Trophoblast cell (in vitro differentiated cells and primary cell): Measurements from ENCODE around the gene KCNH8.
A peak's percentile ranks its signal among the peaks of the same experiment; 100 is the strongest.

Experiments used
- DNase-seq, 2 donors: peaks; one replicate each; pipeline ENCODE4 v3.0.0-alpha.2; 2016
- H2AFZ ChIP-seq: 2 replicates; pipeline ENCODE4 v1.6.1; 2013; ENCODE audit warnings: low read length, moderate library complexity, mild to moderate bottlenecking; ENCODE audit not compliant: insufficient read depth, poor library complexity
- H2AK5ac ChIP-seq: 2 replicates; pipeline ENCODE4 v1.6.1; 2013; ENCODE audit warnings: mild to moderate bottlenecking, low read length
- H2BK120ac ChIP-seq: 2 replicates; pipeline ENCODE4 v1.6.1; 2013; ENCODE audit warnings: low read length, mild to moderate bottlenecking, moderate library complexity; ENCODE audit not compliant: insufficient read depth, poor library complexity
- H2BK12ac ChIP-seq: 2 replicates; pipeline ENCODE4 v1.6.1; 2013; ENCODE audit warnings: mild to moderate bottlenecking, low read length, moderate library complexity
- H2BK5ac ChIP-seq: 2 replicates; pipeline ENCODE4 v1.6.1; 2013; ENCODE audit warnings: low read length, low read depth, moderate library complexity, mild to moderate bottlenecking; ENCODE audit not compliant: poor library complexity
- H3K14ac ChIP-seq: 2 replicates; pipeline ENCODE4 v1.6.1; 2013; ENCODE audit warnings: mild to moderate bottlenecking, low read length
- H3K18ac ChIP-seq: 2 replicates; pipeline ENCODE4 v1.6.1; 2013; ENCODE audit warnings: mild to moderate bottlenecking, low read length
- H3K23ac ChIP-seq: 2 replicates; pipeline ENCODE4 v1.6.1; 2013; ENCODE audit warnings: low read length
- H3K27ac ChIP-seq: 2 replicates; pipeline ENCODE4 v1.5.1; 2013; ENCODE audit warnings: low read depth, mild to moderate bottlenecking, inconsistent platforms, low read length, moderate library complexity
- H3K27me3 ChIP-seq: 2 replicates; pipeline ENCODE4 v1.6.1; 2013; ENCODE audit warnings: inconsistent platforms, mild to moderate bottlenecking, low read length, moderate library complexity; ENCODE audit not compliant: insufficient read depth
- H3K36me3 ChIP-seq, 2 experiments: 1 replicate in 1 of 2; 2 replicates in 1 of 2; pipeline ENCODE4 v1.6.1; 2013; ENCODE audit warnings: low read length in 2 of 2, mild to moderate bottlenecking in 2 of 2, moderate library complexity in 1 of 2; ENCODE audit not compliant: insufficient read depth in 2 of 2, control insufficient read depth in 1 of 2
- H3K4ac ChIP-seq: 2 replicates; pipeline ENCODE4 v1.6.1; 2013; ENCODE audit warnings: low read depth, mild to moderate bottlenecking, low read length, moderate library complexity
- H3K4me1 ChIP-seq, 2 experiments: 1 replicate in 1 of 2; 2 replicates in 1 of 2; pipeline ENCODE4 v1.6.1; 2013; ENCODE audit warnings: low read length in 2 of 2, mild to moderate bottlenecking in 2 of 2, moderate library complexity in 1 of 2; ENCODE audit not compliant: insufficient read depth in 2 of 2, control insufficient read depth in 1 of 2
- H3K4me2 ChIP-seq: 2 replicates; pipeline ENCODE4 v1.6.1; 2013; ENCODE audit warnings: inconsistent platforms, mild to moderate bottlenecking, low read length, moderate library complexity
- H3K4me3 ChIP-seq: 2 replicates; pipeline ENCODE4 v1.5.1; 2013; ENCODE audit warnings: mild to moderate bottlenecking, low read depth, low read length, inconsistent platforms
- H3K79me1 ChIP-seq: one replicate; pipeline ENCODE4 v1.6.1; 2013; ENCODE audit warnings: low read length
- H3K79me2 ChIP-seq: 2 replicates; pipeline ENCODE4 v1.6.1; 2013; ENCODE audit warnings: low read length, mild to moderate bottlenecking; ENCODE audit not compliant: control insufficient read depth, insufficient read depth, poor library complexity
- H3K9ac ChIP-seq: 2 replicates; pipeline ENCODE4 v1.6.1; 2013; ENCODE audit warnings: mild to moderate bottlenecking, low read length
- H3K9me3 ChIP-seq: 2 replicates; pipeline ENCODE4 v1.6.1; 2013; ENCODE audit warnings: low read depth, mild to moderate bottlenecking, control low read depth, inconsistent platforms, low read length; ENCODE audit not compliant: insufficient read depth
- H4K12ac ChIP-seq: 2 replicates; pipeline ENCODE4 v1.6.1; 2013; ENCODE audit warnings: low read depth, mild to moderate bottlenecking, low read length, moderate library complexity
- H4K8ac ChIP-seq: 2 replicates; pipeline ENCODE4 v1.6.1; 2013; ENCODE audit warnings: low read depth, mild to moderate bottlenecking, low read length, moderate library complexity
- H4K91ac ChIP-seq: one replicate; pipeline ENCODE4 v1.6.1; 2013; ENCODE audit warnings: low read depth, mild to moderate bottlenecking, low read length, moderate library complexity
- WGBS: extraction: QIAGEN DNeasy Blood & Tissue Kit; methylation state at CpG from one replicate; pipeline ENCODE4 v1.1.7; 2013; ENCODE audit warnings: missing lambda C conversion rate; ENCODE audit not compliant: insufficient read length, insufficient coverage; ENCODE audit errors: extremely low coverage; 5-methylcytosine and 5-hydroxymethylcytosine counted together

Gene KCNH8

GRCh38 chr3:19526071-19526470 is 377.8 kb downstream of the KCNH8 start:
- Histone ChIP-seq H2AFZ (no peak overlapping the region), H3K9ac (no peak overlapping the region), H3K4me2 (no peak overlapping the region), H3K18ac (no peak overlapping the region), H2BK5ac (no peak overlapping the region), H3K14ac (no peak overlapping the region), H3K79me2 (no peaks in the 10 kb centered on the region), H3K23ac (no peak overlapping the region), H4K91ac (no peak overlapping the region), H3K36me3 (no peaks in the 10 kb centered on the region), H2BK12ac (no peak overlapping the region), H3K27me3 (no peaks in the 10 kb centered on the region), H3K4ac (no peak overlapping the region), H3K9me3 (no peaks in the 10 kb centered on the region), H2AK5ac (no peak overlapping the region), H3K79me1 (no peaks in the 10 kb centered on the region), H4K8ac (no peak overlapping the region), H3K27ac (no peak overlapping the region), H4K12ac (no peak overlapping the region), H3K4me3 (no peak overlapping the region), H3K4me1 (no peaks in the 10 kb centered on the region), H2BK120ac (no peak overlapping the region)
- WGBS = no CpG with 5 or more reads among the region's 3 CpGs
- DNase-seq = peak in 1 of 2 donors; percentile 62

DNA sequence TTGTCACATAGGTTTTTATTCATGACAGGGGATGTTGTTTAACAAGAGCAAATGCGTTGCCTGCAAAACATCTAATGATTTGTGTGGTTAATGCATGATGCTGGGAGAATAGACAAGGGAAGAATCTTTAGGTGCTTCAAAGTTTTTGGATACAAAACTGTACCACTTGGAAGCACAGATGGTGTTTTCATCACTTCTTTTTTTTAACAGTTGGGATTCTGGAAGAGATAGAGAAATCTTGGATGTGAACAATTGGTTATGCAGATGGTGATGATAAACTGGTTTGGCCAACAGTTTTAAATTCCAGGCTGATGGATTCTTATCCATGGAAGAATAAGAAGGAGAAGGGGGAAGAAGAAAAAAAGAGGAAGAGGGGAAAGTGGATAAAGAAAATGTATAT is 379.4 kb downstream of the KCNH8 start:
- Histone ChIP-seq H3K18ac (no peak overlapping the region), H3K27ac (no peak overlapping the region), H3K4me1 (no peaks in the 10 kb centered on the region), H2BK12ac (no peak overlapping the region), H3K9ac (no peak overlapping the region), H2BK5ac (no peak overlapping the region), H3K23ac (no peak overlapping the region), H4K91ac (no peak overlapping the region), H3K4me2 (no peak overlapping the region), H3K79me2 (no peaks in the 10 kb centered on the region), H3K27me3 (no peaks in the 10 kb centered on the region), H4K8ac (no peak overlapping the region), H3K14ac (no peak overlapping the region), H4K12ac (no peak overlapping the region), H3K4me3 (no peak overlapping the region), H2AK5ac (no peak overlapping the region), H3K4ac (no peak overlapping the region), H3K79me1 (no peaks in the 10 kb centered on the region), H3K36me3 (no peaks in the 10 kb centered on the region), H2AFZ (no peak overlapping the region), H2BK120ac (no peak overlapping the region), H3K9me3 (no peaks in the 10 kb centered on the region)
- no peak for DNase-seq
- WGBS = no CpG with 5 or more reads among the region's 1 CpG

- no peaks in the 10 kb centered on the region for H3K79me2 ChIP-seq
- no peak overlapping the region for H2BK12ac ChIP-seq
- H3K4ac ChIP-seq = no peak overlapping the region
- no peak overlapping the region for H3K18ac ChIP-seq
- WGBS = no CpG with 5 or more reads among the region's 1 CpG
- H3K27ac ChIP-seq = no peak overlapping the region
- H3K79me1 ChIP-seq = no peaks in the 10 kb centered on the region
- H3K14ac ChIP-seq = no peak overlapping the region
- no peak overlapping the region for H4K91ac ChIP-seq
- H2AK5ac ChIP-seq = no peak overlapping the region
- DNase-seq = no peak
- no peaks in the 10 kb centered on the region for H3K9me3 ChIP-seq
- H4K12ac ChIP-seq = no peak overlapping the region
- no peak overlapping the region for H3K9ac ChIP-seq
- no peak overlapping the region for H3K4me2 ChIP-seq
- H3K36me3 ChIP-seq = no peaks in the 10 kb centered on the region
- H3K27me3 ChIP-seq = no peaks in the 10 kb centered on the region
- no peak overlapping the region for H2BK120ac ChIP-seq
- no peak overlapping the region for H4K8ac ChIP-seq
- H2BK5ac ChIP-seq = no peak overlapping the region
- no peak overlapping the region for H3K4me3 ChIP-seq
- H3K4me1 ChIP-seq = no peaks in the 10 kb centered on the region
- no peak overlapping the region for H3K23ac ChIP-seq
- H2AFZ ChIP-seq = no peak overlapping the region
Measured at GRCh38 chr3:19531426-19531825, 383.1 kb downstream of the KCNH8 start.

GRCh38 chr3:19539518-19540392 is 391.4 kb downstream of the KCNH8 start:
- Histone ChIP-seq H2BK12ac (no peak overlapping the region), H4K91ac (no peak overlapping the region), H3K23ac (no peak overlapping the region), H3K27me3 (no peaks in the 10 kb centered on the region), H3K79me1 (no peaks in the 10 kb centered on the region), H3K4me2 (no peak overlapping the region), H3K9ac (no peak overlapping the region), H3K18ac (no peak overlapping the region), H4K12ac (no peak overlapping the region), H3K4me3 (no peak overlapping the region), H2AFZ (no peak overlapping the region), H3K4me1 (no peaks in the 10 kb centered on the region), H3K14ac (no peak overlapping the region), H3K27ac (no peak overlapping the region), H2AK5ac (no peak overlapping the region), H3K36me3 (no peaks in the 10 kb centered on the region), H2BK120ac (no peak overlapping the region), H2BK5ac (no peak overlapping the region), H3K79me2 (no peaks in the 10 kb centered on the region), H3K4ac (no peak overlapping the region), H3K9me3 (no peaks in the 10 kb centered on the region), H4K8ac (no peak overlapping the region)
- no CpG with 5 or more reads among the region's 2 CpGs for WGBS
- peak; percentile 79 to 90 for DNase-seq
